ENCODE data around the gene PTPRK.

- TF ChIP-seq, protein P1, sequence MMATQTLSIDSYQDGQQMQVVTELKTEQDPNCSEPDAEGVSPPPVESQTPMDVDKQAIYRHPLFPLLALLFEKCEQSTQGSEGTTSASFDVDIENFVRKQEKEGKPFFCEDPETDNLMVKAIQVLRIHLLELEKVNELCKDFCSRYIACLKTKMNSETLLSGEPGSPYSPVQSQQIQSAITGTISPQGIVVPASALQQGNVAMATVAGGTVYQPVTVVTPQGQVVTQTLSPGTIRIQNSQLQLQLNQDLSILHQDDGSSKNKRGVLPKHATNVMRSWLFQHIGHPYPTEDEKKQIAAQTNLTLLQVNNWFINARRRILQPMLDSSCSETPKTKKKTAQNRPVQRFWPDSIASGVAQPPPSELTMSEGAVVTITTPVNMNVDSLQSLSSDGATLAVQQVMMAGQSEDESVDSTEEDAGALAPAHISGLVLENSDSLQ (IDR thresholded peaks at IDR 0.05) = no peak
- TF ChIP-seq ELF4 (IDR thresholded peaks at IDR 0.05) (no peak), HDGF (IDR thresholded peaks at IDR 0.05; ENCODE audit: borderline replicate concordance) (no peak), BHLHE40 (IDR thresholded peaks at IDR 0.05; ENCODE audit: borderline replicate concordance) (no peak), TARDBP (IDR thresholded peaks at IDR 0.05) (no peak), FOXA1 (IDR thresholded peaks at IDR 0.05) (no peak)
These were observed 284.8 kb downstream of the PTPRK start for GRCh38 chr6:128235556-128235955.

All from HEK293T (cell line).